ENCODE measurements around the gene TREH. TPM values are rescaled to one million over a fixed set of nuclear protein-coding genes. Genes with fewer than 3 reads are reported as not detected.

Gene TREH
- total RNA-seq, 1 experiment from 2014 or later: 0.15 TPM

- ChIA-PET POLR2A (no interaction called here), CTCF (interaction anchor here (1.3 to 1.4 kb wide), 2 partner anchors 11 to 27 kb away, joined by 3 to 5 read pairs; no protein-coding TSS in a partner anchor), RAD21 (ENCODE audit: low non-redundant PET in 1 of 2, low total read pairs in 2 of 2, uncharacterized antibody in 2 of 2, unreplicated experiment in 2 of 2) (no interaction called here)
- intact Hi-C loops (cut with micrococcal nuclease): no loop called here
- no peaks in the 10 kb centered on the region for H4K20me1 ChIP-seq (ENCODE audit: insufficient read depth)
- H2AFZ ChIP-seq (ENCODE audit: low read depth, low read length, poor library complexity, severe bottlenecking): no peak overlapping the region
- TF ChIP-seq, protein P1, sequence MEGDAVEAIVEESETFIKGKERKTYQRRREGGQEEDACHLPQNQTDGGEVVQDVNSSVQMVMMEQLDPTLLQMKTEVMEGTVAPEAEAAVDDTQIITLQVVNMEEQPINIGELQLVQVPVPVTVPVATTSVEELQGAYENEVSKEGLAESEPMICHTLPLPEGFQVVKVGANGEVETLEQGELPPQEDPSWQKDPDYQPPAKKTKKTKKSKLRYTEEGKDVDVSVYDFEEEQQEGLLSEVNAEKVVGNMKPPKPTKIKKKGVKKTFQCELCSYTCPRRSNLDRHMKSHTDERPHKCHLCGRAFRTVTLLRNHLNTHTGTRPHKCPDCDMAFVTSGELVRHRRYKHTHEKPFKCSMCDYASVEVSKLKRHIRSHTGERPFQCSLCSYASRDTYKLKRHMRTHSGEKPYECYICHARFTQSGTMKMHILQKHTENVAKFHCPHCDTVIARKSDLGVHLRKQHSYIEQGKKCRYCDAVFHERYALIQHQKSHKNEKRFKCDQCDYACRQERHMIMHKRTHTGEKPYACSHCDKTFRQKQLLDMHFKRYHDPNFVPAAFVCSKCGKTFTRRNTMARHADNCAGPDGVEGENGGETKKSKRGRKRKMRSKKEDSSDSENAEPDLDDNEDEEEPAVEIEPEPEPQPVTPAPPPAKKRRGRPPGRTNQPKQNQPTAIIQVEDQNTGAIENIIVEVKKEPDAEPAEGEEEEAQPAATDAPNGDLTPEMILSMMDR (IDR thresholded peaks at IDR 0.05 in 2 of 3, conservative IDR thresholded peaks at IDR 0.05 in 1 of 3; ENCODE audit: borderline replicate concordance in 1 of 3, insufficient read depth in 1 of 3, low read depth in 2 of 3, low read length in 2 of 3): peak in 1 of 3 experiments; percentile 18; a peak in 1 of 6 replicates
- peak; percentile 33; the same call in 1 of the 2 replicates for TF ChIP-seq RAD21 (IDR thresholded peaks at IDR 0.05; ENCODE audit: low read depth)
- TF ChIP-seq, protein P2, sequence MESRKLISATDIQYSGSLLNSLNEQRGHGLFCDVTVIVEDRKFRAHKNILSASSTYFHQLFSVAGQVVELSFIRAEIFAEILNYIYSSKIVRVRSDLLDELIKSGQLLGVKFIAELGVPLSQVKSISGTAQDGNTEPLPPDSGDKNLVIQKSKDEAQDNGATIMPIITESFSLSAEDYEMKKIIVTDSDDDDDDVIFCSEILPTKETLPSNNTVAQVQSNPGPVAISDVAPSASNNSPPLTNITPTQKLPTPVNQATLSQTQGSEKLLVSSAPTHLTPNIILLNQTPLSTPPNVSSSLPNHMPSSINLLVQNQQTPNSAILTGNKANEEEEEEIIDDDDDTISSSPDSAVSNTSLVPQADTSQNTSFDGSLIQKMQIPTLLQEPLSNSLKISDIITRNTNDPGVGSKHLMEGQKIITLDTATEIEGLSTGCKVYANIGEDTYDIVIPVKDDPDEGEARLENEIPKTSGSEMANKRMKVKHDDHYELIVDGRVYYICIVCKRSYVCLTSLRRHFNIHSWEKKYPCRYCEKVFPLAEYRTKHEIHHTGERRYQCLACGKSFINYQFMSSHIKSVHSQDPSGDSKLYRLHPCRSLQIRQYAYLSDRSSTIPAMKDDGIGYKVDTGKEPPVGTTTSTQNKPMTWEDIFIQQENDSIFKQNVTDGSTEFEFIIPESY (IDR thresholded peaks at IDR 0.05; ENCODE audit: extremely low read depth, insufficient replicate concordance, low read length): no peak
- H3K4me2 ChIP-seq (ENCODE audit: low read length): no peak overlapping the region
- peaks cover 7 to 16% of the 10 kb centered on the region in 2 experiments; a peak in 3 of 4 replicates for H3K4me1 ChIP-seq (ENCODE audit: control insufficient read depth in 1 of 2, insufficient read depth in 2 of 2, low read length in 2 of 2)
- H3K79me2 ChIP-seq (ENCODE audit: insufficient read depth, low read length): no peaks in the 10 kb centered on the region
- no peaks in the 10 kb centered on the region for H3K27me3 ChIP-seq (ENCODE audit: insufficient read depth, low read length)
- DNase-seq (ENCODE audit: low read depth, low spot score): no peak
- no peak overlapping the region for H3K27ac ChIP-seq (ENCODE audit: low read depth, low read length)
- no TSS peak for BruUV-seq (replicated peaks)
- no peak overlapping the region for H3K9ac ChIP-seq (ENCODE audit: low read length)
- ATAC-seq: no peak
- H3K4me3 ChIP-seq (replicated peaks in 1 of 2; ENCODE audit: low read depth in 1 of 2, low read length in 2 of 2): no peak overlapping the region
- H3K9me2 ChIP-seq (ENCODE audit: insufficient read depth): no peaks in the 10 kb centered on the region
- H3K36me3 ChIP-seq (ENCODE audit: control insufficient read depth in 1 of 2, insufficient read depth in 2 of 2, low read length in 2 of 2): no peaks in the 10 kb centered on the region
- H3K9me3 ChIP-seq (ENCODE audit: control insufficient read depth in 1 of 2, insufficient read depth in 1 of 2, low read depth in 1 of 2, low read length in 2 of 2): no peaks in the 10 kb centered on the region
These were observed 16.8 kb downstream of the TREH start for GRCh38 chr11:118662401-118663271.
